Endothelial cell of umbilical vein (primary cell): ENCODE results near the gene BEAN1. TPM values are rescaled to one million over a fixed set of nuclear protein-coding genes. Genes with fewer than 3 reads are reported as not detected.

Experiments
- BruUV-seq: library from RNA; stranded (reverse); fragments of 400-500 nt; replicated peaks from 2 replicates; lab custom pipeline; 2021; lab: Mats Ljungman, UMichigan
- CTCF ChIA-PET: fragments of 300-600, 350-600 bp; sonication (Branson Sonifier 250); formaldehyde crosslinking; loops from one replicate; lab custom pipeline; 2021; ENCODE audit warnings: antibody characterized with exemption, inconsistent platforms; lab: Charles Lee
- POLR2A ChIA-PET: fragments of 300-600, 350-600 bp; sonication (Branson Sonifier 250); formaldehyde crosslinking; loops from one replicate; lab custom pipeline; 2021; ENCODE audit warnings: antibody characterized with exemption, inconsistent platforms; lab: Charles Lee
- DNase-seq: peaks from one replicate; pipeline ENCODE4 v3.0.0-alpha.2; 2011; ENCODE audit warnings: low read depth, low spot score
- FAIRE-seq: peaks from 2 replicates; lab custom pipeline; 2011; peaks lifted over from hg19 to GRCh38; lab: Jason Lieb, UNC
- H2AFZ ChIP-seq: 2 replicates; pipeline ENCODE4 v1.6.0; 2012; ENCODE audit warnings: low read depth, low read length, control low read depth, inconsistent platforms
- H3K27ac ChIP-seq: 2 replicates; pipeline ENCODE4 v1.5.1; 2011; ENCODE audit warnings: low read depth, mild to moderate bottlenecking, control low read depth, low read length, moderate library complexity; ENCODE audit not compliant: insufficient read depth
- H3K27me3 ChIP-seq, 2 experiments: 2 replicates each; pipeline versions ENCODE4 v1.6.0 to v1.6.1; 2011; ENCODE audit warnings: low read length in 2 of 2, mixed read lengths in 1 of 2; ENCODE audit not compliant: control insufficient read depth in 2 of 2, insufficient read depth in 2 of 2
- H3K36me3 ChIP-seq, 2 experiments: 2 replicates in 1 of 2; 3 replicates in 1 of 2; pipeline ENCODE4 v1.5.1; 2011; ENCODE audit warnings: low read length in 2 of 2, mild to moderate bottlenecking in 1 of 2, moderate library complexity in 1 of 2; ENCODE audit not compliant: control insufficient read depth in 2 of 2, insufficient read depth in 2 of 2; ENCODE audit errors: extremely low read depth in 1 of 2
- H3K4me1 ChIP-seq: 3 replicates; pipeline ENCODE4 v1.5.1; 2011; ENCODE audit warnings: mild to moderate bottlenecking, low read length; ENCODE audit not compliant: control insufficient read depth, insufficient read depth; ENCODE audit errors: extremely low read depth
- H3K4me2 ChIP-seq: 2 replicates; pipeline ENCODE4 v1.6.1; 2011; ENCODE audit warnings: low read length, control low read depth, mixed read lengths; ENCODE audit not compliant: insufficient read depth
- H3K4me3 ChIP-seq, 3 experiments: fragments of 200-600 bp in 1 of 3; sonication (generic), shearing (Covaris generic) in 1 of 3; replicated peaks in 1 of 3; 2 replicates each; pipeline ENCODE4 v1.5.1; 2011 to 2016; ENCODE audit warnings: control low read depth in 3 of 3, low read length in 3 of 3, mild to moderate bottlenecking in 2 of 3, inconsistent platforms in 1 of 3, low read depth in 1 of 3, moderate library complexity in 1 of 3; ENCODE audit not compliant: insufficient read depth in 1 of 3
- H3K79me2 ChIP-seq: 2 replicates; pipeline ENCODE4 v1.6.0; 2012; ENCODE audit warnings: low read length, inconsistent platforms; ENCODE audit not compliant: control insufficient read depth, insufficient read depth
- H3K9ac ChIP-seq: replicated peaks from 2 replicates; pipeline ENCODE3; 2011; ENCODE audit warnings: low read length, control low read depth; ENCODE audit not compliant: insufficient read depth; ENCODE audit errors: extremely low read depth
- H3K9me1 ChIP-seq: replicated peaks from 3 replicates; pipeline ENCODE4 v1.6.0; 2011; ENCODE audit warnings: mild to moderate bottlenecking, low read length; ENCODE audit not compliant: control insufficient read depth, insufficient read depth; ENCODE audit errors: extremely low read depth
- H3K9me3 ChIP-seq: replicated peaks from 2 replicates; pipeline ENCODE4 v1.5.1; 2012; ENCODE audit warnings: low read length, inconsistent platforms; ENCODE audit not compliant: control insufficient read depth, insufficient read depth
- H4K20me1 ChIP-seq: replicated peaks from 2 replicates; pipeline ENCODE3; 2011; ENCODE audit warnings: mild to moderate bottlenecking, low read length; ENCODE audit not compliant: control insufficient read depth, insufficient read depth; ENCODE audit errors: extremely low read depth
- CTCF ChIP-seq, 2 donors: IDR thresholded peaks; 1 replicate in 1 of 2; 2 replicates in 1 of 2; pipeline ENCODE4 v1.5.1; 2011; ENCODE audit warnings: low read length in 2 of 2, mild to moderate bottlenecking in 2 of 2, moderate library complexity in 2 of 2, control low read depth in 1 of 2, inconsistent platforms in 1 of 2, low read depth in 1 of 2; ENCODE audit not compliant: insufficient read depth in 1 of 2; ENCODE audit errors: extremely low read depth in 1 of 2
- EZH2 ChIP-seq: IDR thresholded peaks from 2 replicates; pipeline ENCODE4 v1.6.1; 2012; ENCODE audit warnings: borderline replicate concordance, low read depth, mild to moderate bottlenecking, moderate library complexity, low read length, inconsistent platforms; ENCODE audit not compliant: severe bottlenecking
- FOS ChIP-seq: IDR thresholded peaks from 2 replicates; pipeline ENCODE4 v1.6.1; 2011; ENCODE audit warnings: mild to moderate bottlenecking, low read length, moderate library complexity, borderline replicate concordance; ENCODE audit not compliant: insufficient read depth
- GATA2 ChIP-seq: IDR thresholded peaks from 2 replicates; pipeline ENCODE4 v1.7.0; 2011; ENCODE audit warnings: low read depth, mild to moderate bottlenecking, moderate library complexity, mixed read lengths, low read length; ENCODE audit not compliant: insufficient read length, insufficient read depth
- JUN ChIP-seq: IDR thresholded peaks from 2 replicates; pipeline ENCODE4 v1.6.1; 2011; ENCODE audit warnings: borderline replicate concordance, low read depth; ENCODE audit not compliant: insufficient read length, insufficient read depth
- MAX ChIP-seq: IDR thresholded peaks from 2 replicates; pipeline ENCODE4 v1.6.1; 2011; ENCODE audit not compliant: insufficient read depth, insufficient read length
- MYC ChIP-seq: IDR thresholded peaks from one replicate; pipeline ENCODE4 v1.6.1; 2011; ENCODE audit warnings: mild to moderate bottlenecking, low read depth, low read length
- POLR2A ChIP-seq: IDR thresholded peaks from 2 replicates; pipeline ENCODE4 v1.6.1; 2012; ENCODE audit warnings: low read depth, mild to moderate bottlenecking, control low read depth, low read length
- POLR2AphosphoS5 ChIP-seq: IDR thresholded peaks from 2 replicates; pipeline ENCODE4 v1.6.1; 2012; ENCODE audit warnings: low read depth, mild to moderate bottlenecking, control low read depth, low read length, moderate library complexity; ENCODE audit not compliant: insufficient read depth
- dilution Hi-C: fragments of 300-500 bp; cut with MboI; formaldehyde crosslinking; loops from one replicate; pipeline ENCODE4 v1.15.0; 2019; ENCODE audit warnings: low sequenced_read_pairs; ENCODE audit not compliant: extremely low pct_ligation_motif_present
- intact Hi-C: fragments of 100-400 bp; cut with micrococcal nuclease; formaldehyde crosslinking; loops from one replicate; pipeline ENCODE4 v1.10.0; 2022
- polyA plus RNA-seq, 4 experiments: library from polyadenylated mRNA; depleted of rRNA in 3 of 4; stranded (reverse) in 3 of 4; unstranded in 1 of 4; fragments of >200 nt; gene quantifications; 2 replicates each; pipeline versions ENCODE4 v1.2.1 to v1.2.3, GENCODE V29; 2011 to 2012; ENCODE audit warnings: missing spikeins in 1 of 4
- total RNA-seq: library from RNA; stranded (reverse); gene quantifications from 2 replicates; pipeline ENCODE4 v1.2.3, GENCODE V29; 2021

Gene BEAN1
- total and polyA plus RNA-seq, 2 donors (not counting 3 experiments of a cell fraction or from before 2014, with no cell fraction given): not detected

- Histone ChIP-seq H3K4me2 (no peak overlapping the region), H3K4me3 (no peak overlapping the region), H3K4me1 (peaks cover 2% of the 10 kb centered on the region), H3K79me2 (no peaks in the 10 kb centered on the region), H3K27me3 (no peaks in the 10 kb centered on the region), H3K9me1 (no peaks in the 10 kb centered on the region), H3K9me3 (no peaks in the 10 kb centered on the region), H3K36me3 (no peaks in the 10 kb centered on the region), H3K27ac (no peak overlapping the region), H4K20me1 (no peaks in the 10 kb centered on the region), H3K9ac (no peak overlapping the region), H2AFZ (no peak overlapping the region)
- no TSS peak for BruUV-seq
- intact Hi-C loops: no loop called here
- ChIA-PET POLR2A (no interaction called here), CTCF (interaction anchor here (1.3 to 4.7 kb wide), 3 partner anchors 20 to 79 kb away, joined by 3 to 28 read pairs (median 4); no protein-coding TSS in a partner anchor)
- DNase-seq: no peak
- no peak for FAIRE-seq
- no peak for TF ChIP-seq EZH2
- no peak for TF ChIP-seq JUN
- TF ChIP-seq MYC: no peak
- no peak for TF ChIP-seq FOS
- no peak for TF ChIP-seq POLR2AphosphoS5
- no peak for TF ChIP-seq GATA2
- no peak for TF ChIP-seq POLR2A
- no peak for TF ChIP-seq CTCF (IDR thresholded peaks at IDR 0.05; ENCODE audit: extremely low read depth in 1 of 2, insufficient read depth in 1 of 2, low read depth in 1 of 2, low read length in 2 of 2)
- no peak for TF ChIP-seq MAX
- dilution Hi-C loops: no loop called here
Measured at GRCh38 chr16:66485376-66485775, 58.3 kb downstream of the BEAN1 start.
